IMR-90 (cell line): Measurements from ENCODE around the gene SYNGR3. TPM values are rescaled to one million over a fixed set of nuclear protein-coding genes. Genes with fewer than 3 reads are reported as not detected.

Experiments
- ATAC-seq: fragments of 200-7000 bp; cut with Tn5 transposase; 2 replicates; pipeline ENCODE4 v1.9.1; 2020; ENCODE audit warnings: low read depth, mild to moderate bottlenecking, moderate library complexity
- BruUV-seq: library from RNA; stranded (reverse); fragments of 400-500 nt; replicated peaks from 2 replicates; lab custom pipeline; 2021; lab: Mats Ljungman, UMichigan
- CTCF ChIA-PET: fragments of 300-600 bp; formaldehyde crosslinking; extraction: SDS; loops from one replicate; lab custom pipeline; 2021; ENCODE audit warnings: antibody characterized with exemption; lab: Yijun Ruan, JAX
- POLR2A ChIA-PET: fragments of 300-600 bp; sonication (Branson Sonifier 250); formaldehyde crosslinking; loops from one replicate; lab custom pipeline; 2022; ENCODE audit warnings: antibody characterized with exemption; ENCODE audit not compliant: unreplicated experiment; lab: Charles Lee
- DNase-seq: peaks from one replicate; pipeline ENCODE4 v3.0.0; 2013
- H2AFZ ChIP-seq: replicated peaks from 2 replicates; pipeline ENCODE3; 2013; ENCODE audit warnings: low read length, mild to moderate bottlenecking; ENCODE audit not compliant: poor library complexity
- H2AK5ac ChIP-seq: 2 replicates; pipeline ENCODE4 v1.6.1; 2013; ENCODE audit warnings: low read depth, low read length, inconsistent platforms
- H2AK9ac ChIP-seq: replicated peaks from 2 replicates; pipeline ENCODE3; 2013; ENCODE audit warnings: mild to moderate bottlenecking, low read depth, low read length, moderate library complexity; ENCODE audit not compliant: poor library complexity
- H2BK120ac ChIP-seq: 2 replicates; pipeline ENCODE4 v1.6.1; 2013; ENCODE audit warnings: low read depth, low read length, inconsistent platforms
- H2BK15ac ChIP-seq: 3 replicates; pipeline ENCODE4 v1.6.1; 2013; ENCODE audit warnings: low read depth, low read length, inconsistent platforms
- H2BK20ac ChIP-seq: 2 replicates; pipeline ENCODE4 v1.6.1; 2013; ENCODE audit warnings: low read depth, mild to moderate bottlenecking, inconsistent platforms, low read length, moderate library complexity
- H2BK5ac ChIP-seq: 2 replicates; pipeline ENCODE4 v1.6.1; 2013; ENCODE audit warnings: mild to moderate bottlenecking, low read depth, low read length, inconsistent platforms; ENCODE audit not compliant: poor library complexity, severe bottlenecking
- H3K14ac ChIP-seq: replicated peaks from 2 replicates; pipeline ENCODE4 v1.6.1; 2013; ENCODE audit warnings: low read depth, low read length, inconsistent platforms
- H3K18ac ChIP-seq: 2 replicates; pipeline ENCODE4 v1.6.1; 2013; ENCODE audit warnings: low read depth, low read length, control low read depth
- H3K23ac ChIP-seq: 2 replicates; pipeline ENCODE4 v1.6.1; 2013; ENCODE audit warnings: low read depth, low read length, inconsistent platforms
- H3K27ac ChIP-seq: 2 replicates; pipeline ENCODE4 v1.5.1; 2013; ENCODE audit warnings: mild to moderate bottlenecking, control low read depth, low read length; ENCODE audit not compliant: insufficient read depth
- H3K27me3 ChIP-seq: 2 replicates; pipeline ENCODE4 v1.6.1; 2013; ENCODE audit warnings: low read length; ENCODE audit not compliant: control insufficient read depth, insufficient read depth
- H3K36me3 ChIP-seq: 2 replicates; pipeline ENCODE4 v1.6.1; 2013; ENCODE audit warnings: low read length, mixed read lengths; ENCODE audit not compliant: control insufficient read depth, insufficient read depth
- H3K4ac ChIP-seq: 2 replicates; pipeline ENCODE4 v1.6.1; 2013; ENCODE audit warnings: low read depth, low read length, inconsistent platforms
- H3K4me1 ChIP-seq: 2 replicates; pipeline ENCODE4 v1.6.1; 2013; ENCODE audit warnings: low read length, mixed read lengths; ENCODE audit not compliant: control insufficient read depth, insufficient read depth
- H3K4me2 ChIP-seq: 2 replicates; pipeline ENCODE4 v1.6.1; 2013; ENCODE audit warnings: low read depth, mild to moderate bottlenecking, control low read depth, low read length, moderate library complexity
- H3K4me3 ChIP-seq: 2 replicates; pipeline ENCODE4 v1.5.1; 2013; ENCODE audit warnings: low read depth, mild to moderate bottlenecking, control low read depth, low read length, moderate library complexity; ENCODE audit not compliant: insufficient read depth
- H3K56ac ChIP-seq: 2 replicates; pipeline ENCODE4 v1.6.1; 2013; ENCODE audit warnings: low read length, inconsistent platforms; ENCODE audit not compliant: insufficient read depth; ENCODE audit errors: extremely low read depth
- H3K79me1 ChIP-seq, 2 experiments: 2 replicates each; pipeline ENCODE4 v1.6.1; 2013; ENCODE audit warnings: low read length in 2 of 2, inconsistent platforms in 1 of 2, low read depth in 1 of 2
- H3K9ac ChIP-seq: 2 replicates; pipeline ENCODE4 v1.6.1; 2013; ENCODE audit warnings: low read depth, low read length, control low read depth
- H3K9me1 ChIP-seq: 2 replicates; pipeline ENCODE4 v1.6.1; 2013; ENCODE audit warnings: low read length, inconsistent platforms; ENCODE audit not compliant: insufficient read depth
- H3K9me3 ChIP-seq: 2 replicates; pipeline ENCODE4 v1.6.1; 2013; ENCODE audit warnings: low read length; ENCODE audit not compliant: control insufficient read depth, insufficient read depth
- H4K20me1 ChIP-seq: 2 replicates; pipeline ENCODE4 v1.6.1; 2013; ENCODE audit warnings: low read length, inconsistent platforms; ENCODE audit not compliant: insufficient read depth
- H4K5ac ChIP-seq: 2 replicates; pipeline ENCODE4 v1.6.1; 2013; ENCODE audit warnings: mild to moderate bottlenecking, low read depth, low read length, control low read depth
- H4K8ac ChIP-seq, 2 experiments: 2 replicates each; pipeline ENCODE4 v1.6.1; 2013; ENCODE audit warnings: low read depth in 2 of 2, low read length in 2 of 2, control low read depth in 1 of 2, inconsistent platforms in 1 of 2
- H4K91ac ChIP-seq: 2 replicates; pipeline ENCODE4 v1.6.1; 2013; ENCODE audit warnings: low read depth, low read length, inconsistent platforms; ENCODE audit not compliant: insufficient read depth
- BHLHE40 ChIP-seq: fragments of 150-350 bp; IDR thresholded peaks from 2 replicates; pipeline ENCODE4 v1.6.1; 2016; ENCODE audit warnings: mild to moderate bottlenecking, low read depth, low read length
- FOS ChIP-seq: fragments of 150-350 bp; IDR thresholded peaks from 2 replicates; pipeline ENCODE4 v1.6.1; 2016; ENCODE audit warnings: low read depth, low read length
- MAFK ChIP-seq: IDR thresholded peaks from 2 replicates; pipeline ENCODE4 v1.6.1; 2012; ENCODE audit warnings: low read depth, low read length, improper control_type of control experiment
- NFE2L2 ChIP-seq: fragments of 150-350 bp; IDR thresholded peaks from 2 replicates; pipeline ENCODE4 v1.6.1; 2016; ENCODE audit warnings: low read depth, mild to moderate bottlenecking, low read length
- POLR2A ChIP-seq: IDR thresholded peaks from 2 replicates; pipeline ENCODE4 v1.6.1; 2012; ENCODE audit warnings: mild to moderate bottlenecking, low read depth, low read length
- RCOR1 ChIP-seq: IDR thresholded peaks from 2 replicates; pipeline ENCODE4 v1.6.1; 2012; ENCODE audit warnings: mild to moderate bottlenecking, low read length, improper control_type of control experiment; ENCODE audit not compliant: insufficient replicate concordance
- RFX5 ChIP-seq: IDR thresholded peaks from 2 replicates; pipeline ENCODE4 v1.8.0; 2012; ENCODE audit warnings: low read depth, mild to moderate bottlenecking, low read length, moderate library complexity
- WGBS, 2 experiments: methylation state at CpG; one replicate each; pipeline versions ENCODE4 v1.1.5 to v1.1.7; 2013; ENCODE audit warnings: missing lambda C conversion rate in 2 of 2; ENCODE audit not compliant: insufficient read length in 1 of 2; ENCODE audit errors: extremely low coverage in 2 of 2; 5-methylcytosine and 5-hydroxymethylcytosine counted together
- dilution Hi-C: fragments of 300-500 bp; cut with HindIII; formaldehyde crosslinking; loops from one replicate; pipeline ENCODE4 v1.14.3; 2018; ENCODE audit warnings: low sequenced_read_pairs; ENCODE audit not compliant: unreplicated experiment
- in situ Hi-C: fragments of 300-500 bp; cut with MboI; formaldehyde crosslinking; loops from 3 replicates; pipeline ENCODE4 v1.14.3; 2019; ENCODE audit warnings: low sequenced_read_pairs, inconsistent platforms, mixed read lengths
- intact Hi-C: fragments of 100-400 bp; cut with micrococcal nuclease; formaldehyde crosslinking; loops from 2 replicates; pipeline ENCODE4 v1.10.0; 2022
- polyA plus RNA-seq, 3 experiments: library from polyadenylated mRNA; depleted of rRNA; stranded (reverse); fragments of >200 nt; gene quantifications; 2 replicates each; pipeline ENCODE4 v1.2.3, GENCODE V29; 2012; ENCODE audit warnings: low replicate concordance in 1 of 3
- total RNA-seq: library from RNA; depleted of rRNA; stranded (reverse); fragments of >200 nt; gene quantifications from 2 replicates; pipeline ENCODE4 v1.2.3, GENCODE V29; 2012
- TF ChIP-seq, protein P1 (sequence below): conservative IDR thresholded peaks from 2 replicates; pipeline ENCODE4 v1.5.1; 2012; ENCODE audit warnings: mild to moderate bottlenecking, low read depth, low read length, improper control_type of control experiment
- TF ChIP-seq, protein P2 (sequence below): fragments of 150-350 bp; IDR thresholded peaks from 2 replicates; pipeline ENCODE4 v1.6.1; 2016; ENCODE audit warnings: low read depth, mild to moderate bottlenecking, low read length, moderate library complexity, borderline replicate concordance

SYNGR3 gene
- total and polyA plus RNA-seq, 2 of the 4 experiments (the other 2 are of a cell fraction), result 1.8 to 5.8 TPM

DNA sequence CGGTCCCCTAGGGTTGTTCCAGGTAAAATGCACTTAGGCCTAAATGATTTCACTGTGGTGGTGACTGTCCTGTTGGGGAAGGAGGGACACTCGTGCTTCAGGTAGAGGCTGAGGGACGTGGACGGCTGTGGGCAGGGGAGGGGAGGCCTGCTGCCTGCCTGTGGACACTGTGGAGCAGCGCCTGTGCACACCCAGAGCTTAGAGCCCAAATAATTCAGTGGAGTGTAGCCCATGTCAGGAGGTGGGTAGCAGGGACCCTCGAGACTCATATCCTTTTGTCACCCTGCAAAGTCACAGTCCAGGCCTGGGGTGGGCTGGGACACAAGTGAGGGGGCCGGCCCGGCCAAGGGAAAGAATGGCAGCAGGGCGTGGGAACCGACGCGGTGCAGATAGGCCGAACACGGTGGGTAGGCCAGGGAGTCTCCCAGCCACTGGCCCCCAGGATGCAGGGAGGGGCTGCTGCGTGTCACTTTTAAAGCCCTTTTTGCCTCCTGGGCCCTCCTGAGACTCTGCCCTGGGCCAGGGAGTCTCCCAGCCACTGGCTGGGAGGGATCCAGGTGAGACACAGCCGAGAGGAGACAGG, 36.2 kb downstream of the SYNGR3 start:
- peaks cover 15% of the 10 kb centered on the region for H4K20me1 ChIP-seq
- H3K36me3 ChIP-seq, result peaks cover 12% of the 10 kb centered on the region; the same call in 1 of the 2 replicates
- intact Hi-C loops (no loop called here), dilution Hi-C loops (no loop called here), in situ Hi-C loops (no loop called here)
- H3K9me3 ChIP-seq, result no peaks in the 10 kb centered on the region
- no peak for ATAC-seq
- H2AFZ ChIP-seq, result peak overlapping the region; percentile 93
- H3K14ac ChIP-seq, result no peak overlapping the region
- no TSS peak for BruUV-seq
- no peak overlapping the region; the same call in 1 of the 2 replicates for H3K4me3 ChIP-seq
- H3K4me2 ChIP-seq, result peak overlapping the region; percentile 97; the same call in 1 of the 2 replicates
- H3K79me1 ChIP-seq, result peaks cover 6 to 38% of the 10 kb centered on the region in 2 experiments
- 0 out of 2 replicates have a peak overlapping the region, but pooled peaks have one; percentile 42 for H2BK20ac ChIP-seq
- CTCF ChIA-PET, result no interaction called here
- no peak overlapping the region for H3K18ac ChIP-seq
- peak overlapping the region; percentile 80 for H4K91ac ChIP-seq
- peaks cover 9% of the 10 kb centered on the region for H3K9me1 ChIP-seq
- no peak overlapping the region for H3K27ac ChIP-seq
- peak overlapping the region; percentile 92 for H3K9ac ChIP-seq
- H3K4ac ChIP-seq, result peak overlapping the region; percentile 77
- peak overlapping the region; percentile 82 for H2BK5ac ChIP-seq
- peak overlapping the region; percentile 68; the same call in 1 of the 3 replicates for H2BK15ac ChIP-seq
- WGBS, 2 experiments, result 88% methylated on average over 14 of the region's 16 CpGs; no CpG with 5 or more reads in 1 of the 2 experiments
- DNase-seq, result no peak
- H3K27me3 ChIP-seq, result no peaks in the 10 kb centered on the region
- POLR2A ChIA-PET, result no interaction called here
- H2BK120ac ChIP-seq, result peak overlapping the region; percentile 85
- peak overlapping the region; percentile 96 for H2AK9ac ChIP-seq
- peak overlapping the region; percentile 70 for H2AK5ac ChIP-seq
- H3K4me1 ChIP-seq, result peaks cover 20% of the 10 kb centered on the region
- TF ChIP-seq RCOR1 (no peak), MAFK (no peak), NFE2L2 (no peak), BHLHE40 (no peak), POLR2A (no peak), FOS (no peak), RFX5 (no peak)
- TF ChIP-seq, protein P1, sequence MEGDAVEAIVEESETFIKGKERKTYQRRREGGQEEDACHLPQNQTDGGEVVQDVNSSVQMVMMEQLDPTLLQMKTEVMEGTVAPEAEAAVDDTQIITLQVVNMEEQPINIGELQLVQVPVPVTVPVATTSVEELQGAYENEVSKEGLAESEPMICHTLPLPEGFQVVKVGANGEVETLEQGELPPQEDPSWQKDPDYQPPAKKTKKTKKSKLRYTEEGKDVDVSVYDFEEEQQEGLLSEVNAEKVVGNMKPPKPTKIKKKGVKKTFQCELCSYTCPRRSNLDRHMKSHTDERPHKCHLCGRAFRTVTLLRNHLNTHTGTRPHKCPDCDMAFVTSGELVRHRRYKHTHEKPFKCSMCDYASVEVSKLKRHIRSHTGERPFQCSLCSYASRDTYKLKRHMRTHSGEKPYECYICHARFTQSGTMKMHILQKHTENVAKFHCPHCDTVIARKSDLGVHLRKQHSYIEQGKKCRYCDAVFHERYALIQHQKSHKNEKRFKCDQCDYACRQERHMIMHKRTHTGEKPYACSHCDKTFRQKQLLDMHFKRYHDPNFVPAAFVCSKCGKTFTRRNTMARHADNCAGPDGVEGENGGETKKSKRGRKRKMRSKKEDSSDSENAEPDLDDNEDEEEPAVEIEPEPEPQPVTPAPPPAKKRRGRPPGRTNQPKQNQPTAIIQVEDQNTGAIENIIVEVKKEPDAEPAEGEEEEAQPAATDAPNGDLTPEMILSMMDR, result no peak
- TF ChIP-seq, protein P2, sequence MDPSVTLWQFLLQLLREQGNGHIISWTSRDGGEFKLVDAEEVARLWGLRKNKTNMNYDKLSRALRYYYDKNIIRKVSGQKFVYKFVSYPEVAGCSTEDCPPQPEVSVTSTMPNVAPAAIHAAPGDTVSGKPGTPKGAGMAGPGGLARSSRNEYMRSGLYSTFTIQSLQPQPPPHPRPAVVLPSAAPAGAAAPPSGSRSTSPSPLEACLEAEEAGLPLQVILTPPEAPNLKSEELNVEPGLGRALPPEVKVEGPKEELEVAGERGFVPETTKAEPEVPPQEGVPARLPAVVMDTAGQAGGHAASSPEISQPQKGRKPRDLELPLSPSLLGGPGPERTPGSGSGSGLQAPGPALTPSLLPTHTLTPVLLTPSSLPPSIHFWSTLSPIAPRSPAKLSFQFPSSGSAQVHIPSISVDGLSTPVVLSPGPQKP, result no peak
- H3K23ac ChIP-seq, result no peak overlapping the region
- H4K5ac ChIP-seq, result peak overlapping the region; percentile 96; the same call in 1 of the 2 replicates
- no peak overlapping the region for H3K56ac ChIP-seq
- H4K8ac ChIP-seq, result peak overlapping the region in 1 of 2 experiments; percentile 86; a peak in 2 of 4 replicates
